GM20000 (cell line): ENCODE data around the gene SPATA33.
A peak's percentile ranks its signal among the peaks of the same experiment; 100 is the strongest.

Experiments
- DNase-seq: peaks from one replicate; pipeline ENCODE4 v3.0.0; 2012; ENCODE audit warnings: low spot score
- TF ChIP-seq, protein P1 (sequence below): IDR thresholded peaks from 2 replicates; pipeline ENCODE4 v1.5.1; 2012; ENCODE audit warnings: mild to moderate bottlenecking, control low read depth; ENCODE audit errors: extremely low read depth, missing control alignments

The SPATA33 gene

DNA sequence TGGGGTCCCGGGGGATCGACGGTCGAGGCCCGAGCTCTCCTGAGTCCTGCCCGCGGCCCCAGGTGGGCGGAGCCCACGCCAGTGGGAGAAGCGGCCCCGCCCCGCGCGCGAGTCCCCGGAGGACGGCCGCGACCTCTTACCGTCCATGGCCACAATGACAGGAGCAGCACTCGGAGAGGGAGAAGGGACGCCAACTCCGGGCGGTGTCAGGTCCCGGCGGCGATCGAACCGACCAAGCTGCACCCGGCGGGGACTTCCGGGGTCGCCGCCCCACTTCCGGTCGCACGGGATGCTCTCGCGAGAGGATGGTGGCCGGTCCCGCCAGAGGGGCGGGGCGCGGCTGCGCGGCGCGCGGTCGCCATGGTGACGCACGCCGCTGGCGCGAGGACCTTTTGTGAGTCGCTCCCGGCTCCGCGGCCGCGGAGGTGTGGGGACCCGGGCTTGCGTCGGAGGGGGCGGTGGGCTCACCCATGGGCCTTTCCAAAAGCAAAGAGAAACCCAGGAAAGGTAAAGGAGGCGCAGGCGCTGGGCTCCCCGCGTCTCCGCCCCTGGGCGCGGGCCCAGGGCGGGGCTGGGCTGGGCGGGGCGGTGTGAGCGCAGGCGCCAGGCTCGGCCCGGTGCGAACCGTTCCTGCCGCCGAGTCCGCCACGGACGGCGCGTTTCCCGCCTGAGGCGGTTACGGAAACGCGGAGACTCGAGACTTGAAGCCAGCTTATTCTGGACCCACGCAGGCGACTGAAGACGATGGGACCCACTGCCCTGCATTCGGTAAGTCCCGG lies at the start of gene SPATA33, which contains the start of gene CHMP1A:
TSS of gene SPATA33 (plus strand) at position 395 of the 779 bp plus-strand sequence. CDS start at position 471, 76 bp downstream.
TSS of gene CHMP1A (minus strand) at position 267 of the 779 bp plus-strand sequence. CDS start at position 147, 120 bp downstream.
- TF ChIP-seq, protein P1, sequence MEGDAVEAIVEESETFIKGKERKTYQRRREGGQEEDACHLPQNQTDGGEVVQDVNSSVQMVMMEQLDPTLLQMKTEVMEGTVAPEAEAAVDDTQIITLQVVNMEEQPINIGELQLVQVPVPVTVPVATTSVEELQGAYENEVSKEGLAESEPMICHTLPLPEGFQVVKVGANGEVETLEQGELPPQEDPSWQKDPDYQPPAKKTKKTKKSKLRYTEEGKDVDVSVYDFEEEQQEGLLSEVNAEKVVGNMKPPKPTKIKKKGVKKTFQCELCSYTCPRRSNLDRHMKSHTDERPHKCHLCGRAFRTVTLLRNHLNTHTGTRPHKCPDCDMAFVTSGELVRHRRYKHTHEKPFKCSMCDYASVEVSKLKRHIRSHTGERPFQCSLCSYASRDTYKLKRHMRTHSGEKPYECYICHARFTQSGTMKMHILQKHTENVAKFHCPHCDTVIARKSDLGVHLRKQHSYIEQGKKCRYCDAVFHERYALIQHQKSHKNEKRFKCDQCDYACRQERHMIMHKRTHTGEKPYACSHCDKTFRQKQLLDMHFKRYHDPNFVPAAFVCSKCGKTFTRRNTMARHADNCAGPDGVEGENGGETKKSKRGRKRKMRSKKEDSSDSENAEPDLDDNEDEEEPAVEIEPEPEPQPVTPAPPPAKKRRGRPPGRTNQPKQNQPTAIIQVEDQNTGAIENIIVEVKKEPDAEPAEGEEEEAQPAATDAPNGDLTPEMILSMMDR, result no peak
- peak; percentile 100 for DNase-seq

DNA sequence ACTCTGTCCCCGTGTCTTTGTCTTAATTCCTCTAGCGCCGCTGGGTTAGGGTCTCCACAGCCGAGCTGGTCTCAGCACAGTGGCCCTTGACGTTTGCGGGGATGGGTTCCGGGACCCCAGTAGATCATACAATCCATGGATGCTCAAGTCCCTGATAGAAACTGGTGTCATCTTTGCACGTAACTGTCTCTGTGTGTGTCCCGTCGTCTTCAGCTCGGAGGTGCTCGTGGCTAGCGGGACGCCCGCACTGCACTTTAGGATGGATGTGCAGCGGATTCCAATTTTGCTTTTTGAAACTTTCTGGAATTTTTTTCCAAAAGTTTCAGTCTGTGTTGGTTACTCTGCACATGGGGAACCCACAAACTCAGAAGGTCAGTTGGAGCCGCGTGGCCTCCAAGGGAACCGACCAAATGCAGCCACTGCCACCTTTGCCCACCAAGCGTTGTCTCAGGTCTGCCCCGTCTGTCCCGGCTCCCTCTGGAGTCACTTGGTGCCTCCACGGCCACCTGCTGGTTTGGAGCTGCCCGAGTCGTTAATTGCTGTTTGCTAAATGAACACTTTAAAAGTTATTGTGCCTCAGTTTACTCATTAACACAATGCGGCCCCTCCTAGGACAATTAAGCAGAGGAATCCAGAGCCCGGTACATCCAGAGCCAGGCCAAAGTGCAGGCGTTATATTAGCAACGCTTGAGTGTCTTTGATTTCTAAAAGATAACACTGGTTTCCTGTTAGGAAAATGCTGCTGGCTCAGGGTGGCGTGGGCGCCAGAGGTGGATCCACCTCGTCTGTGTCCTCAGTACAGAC lies 49.5 kb upstream of the SPATA33 start:
- no peak for DNase-seq
- TF ChIP-seq, protein P1, result no peak

DNA sequence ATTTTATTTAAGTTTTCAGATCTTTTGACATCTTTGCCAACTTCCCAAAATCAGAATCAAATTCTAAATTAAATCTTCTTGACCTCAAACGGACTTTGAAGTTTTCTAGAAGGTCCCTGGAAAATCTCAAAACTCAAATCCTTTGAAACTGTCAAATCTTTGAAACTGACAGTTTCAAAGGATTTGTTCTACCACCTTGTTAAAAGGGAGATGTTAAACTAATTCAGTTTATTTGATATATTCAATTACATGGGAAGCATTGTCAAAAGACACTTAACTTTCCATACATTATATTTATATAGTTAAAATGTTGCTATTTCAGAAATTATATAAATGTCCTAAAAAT lies 47.6 kb upstream of the SPATA33 start:
- no peak for DNase-seq
- TF ChIP-seq, protein P1, result no peak

DNA sequence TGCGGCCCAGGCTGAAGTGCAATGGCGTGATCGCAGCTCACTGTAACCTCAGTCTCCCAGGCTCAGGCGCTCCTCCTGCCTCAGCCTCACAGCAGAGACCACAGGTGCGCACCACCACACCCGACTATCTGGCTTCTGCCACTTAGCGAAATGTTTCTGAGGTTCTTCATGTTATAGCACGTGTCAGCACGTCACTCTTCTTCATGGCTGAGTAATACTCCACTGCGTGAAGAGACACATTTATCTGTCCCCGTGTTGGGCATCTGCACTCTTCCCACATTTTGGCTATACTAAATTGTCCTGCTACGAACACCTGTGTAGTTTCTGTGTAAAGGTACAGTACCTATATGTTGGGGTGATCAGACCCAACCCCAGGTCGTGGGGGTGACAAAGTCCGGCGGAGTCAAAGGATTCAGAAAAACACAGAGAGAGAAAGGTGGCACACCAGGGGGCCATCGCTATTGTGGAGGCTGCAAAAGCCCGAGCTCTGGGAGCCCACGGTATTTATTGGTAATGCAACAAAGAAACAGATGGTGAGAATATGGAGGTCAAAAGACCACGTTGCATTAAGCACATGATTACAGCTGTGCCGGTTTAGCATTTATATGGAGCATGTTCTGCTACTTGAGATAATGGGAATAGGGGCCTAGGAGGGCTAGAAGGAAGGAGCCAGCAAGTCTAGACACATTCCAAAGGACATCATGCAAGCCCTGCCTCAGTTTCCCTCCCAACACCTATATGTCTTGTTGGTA lies 45.0 kb upstream of the SPATA33 start:
- DNase-seq, result no peak

DNA sequence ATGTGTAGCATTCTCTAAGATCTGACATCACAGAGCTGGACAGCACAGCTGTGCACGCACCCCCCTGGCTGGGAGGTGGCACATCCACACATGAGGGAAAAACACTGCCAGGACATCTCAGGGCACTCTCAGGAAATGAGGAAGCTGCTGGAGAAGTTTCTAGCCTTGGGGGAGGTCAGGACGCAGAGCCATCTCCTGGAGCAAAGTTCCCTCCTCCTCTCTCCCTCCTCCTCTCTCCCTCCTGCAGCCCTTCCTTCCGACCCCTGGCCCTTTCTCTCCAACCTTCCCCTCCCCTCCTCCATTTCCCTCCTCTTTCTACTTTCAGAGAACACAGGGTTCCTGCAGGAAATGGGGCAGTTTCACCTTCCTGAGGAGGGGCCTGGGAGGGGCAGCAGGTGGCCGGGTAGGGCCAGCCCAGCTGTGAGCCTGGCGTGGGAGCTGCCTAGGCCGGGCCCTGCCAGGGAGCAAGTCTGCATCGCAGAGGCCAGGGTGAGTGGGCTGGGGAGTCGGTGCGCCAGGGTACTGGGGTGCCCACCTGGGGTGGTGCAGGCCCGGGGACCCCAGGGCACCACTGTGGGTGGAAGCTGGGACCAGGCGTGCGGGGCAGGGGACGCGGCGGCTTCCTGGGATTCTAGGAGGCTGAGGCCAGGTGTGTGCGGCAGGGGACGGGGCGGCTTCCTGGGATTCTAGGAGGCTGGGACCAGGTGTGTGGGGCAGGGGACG lies 44.2 kb upstream of the SPATA33 start, which contains the start of gene DPEP1:
TSS of gene DPEP1 (plus strand) at position 412 of the 723 bp plus-strand sequence. CDS start 16,769 bp downstream, outside the sequence.
- TF ChIP-seq, protein P1, result no peak
- no peak for DNase-seq

More for the DNA sequence above, 45.0 kb upstream of the SPATA33 start:
- TF ChIP-seq, protein P1, result no peak

DNA sequence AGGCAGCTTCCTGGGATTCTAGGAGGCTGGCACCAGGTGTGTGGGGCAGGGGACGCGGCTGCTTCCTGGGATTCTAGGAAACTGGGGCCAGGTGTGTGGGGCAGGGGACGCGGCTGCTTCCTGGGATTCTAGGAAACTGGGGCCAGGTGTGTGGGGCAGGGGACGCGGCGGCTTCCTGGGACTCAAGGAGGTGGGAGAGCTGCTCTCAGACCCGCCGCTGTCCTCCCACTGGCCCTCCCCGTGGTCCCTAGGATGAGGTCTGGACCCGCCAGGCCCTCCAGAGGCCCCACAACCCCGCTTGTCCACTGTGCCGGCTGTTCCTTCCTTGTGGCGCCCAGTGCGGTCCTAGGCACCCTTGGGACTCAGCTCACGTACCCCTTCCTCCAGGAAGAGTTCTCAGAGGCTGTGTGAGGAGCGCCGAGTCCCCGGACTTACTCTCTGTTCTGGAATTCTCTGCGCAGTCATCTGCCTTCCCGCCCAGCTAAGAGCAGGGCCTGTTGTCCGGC lies 43.6 kb upstream of the SPATA33 start:
- TF ChIP-seq, protein P1, result no peak
- no peak for DNase-seq
